HCT116 (cell line): ENCODE results near the gene MSANTD3. TPM values are rescaled to one million over a fixed set of nuclear protein-coding genes. Genes with fewer than 3 reads are reported as not detected.

Experiments used
- ATAC-seq: fragments of 200-7000 bp; cut with Tn5 transposase; 2 replicates; pipeline ENCODE4 v1.9.1; 2020; ENCODE audit warnings: mild to moderate bottlenecking, moderate library complexity
- BruUV-seq: library from RNA; stranded (reverse); fragments of 400-500 nt; replicated peaks from 2 replicates; lab custom pipeline; 2021; lab: Mats Ljungman, UMichigan
- CTCF ChIA-PET: fragments of 300-600 bp; sonication (Branson Sonifier 250); formaldehyde crosslinking; loops from one replicate; lab custom pipeline; 2021; ENCODE audit warnings: antibody characterized with exemption; lab: Charles Lee
- POLR2A ChIA-PET: fragments of 300-600, 350-600 bp; sonication (Branson Sonifier 250); formaldehyde crosslinking; loops from one replicate; lab custom pipeline; 2021; ENCODE audit warnings: antibody characterized with exemption; lab: Charles Lee
- RAD21 ChIA-PET, 2 experiments: fragments of 300-600 bp; sonication (Branson Sonifier 250); formaldehyde crosslinking; loops; one replicate each; lab custom pipeline; 2023; ENCODE audit warnings: low total read pairs in 2 of 2; ENCODE audit not compliant: uncharacterized antibody in 2 of 2, unreplicated experiment in 2 of 2, low non-redundant PET in 1 of 2; lab: Charles Lee
- DNase-seq: peaks from one replicate; pipeline ENCODE4 v3.0.0-alpha.2; 2010; ENCODE audit warnings: low read depth, low spot score
- H2AFZ ChIP-seq: fragments of 200-600 bp; shearing (Covaris generic), sonication (generic); 2 replicates; pipeline ENCODE4 v1.6.1; 2017; ENCODE audit warnings: low read depth, mixed run types, mixed read lengths, antibody characterized with exemption, low read length; ENCODE audit not compliant: poor library complexity, severe bottlenecking
- H3K27ac ChIP-seq: 2 replicates; pipeline ENCODE4 v1.5.1; 2012; ENCODE audit warnings: low read depth, low read length
- H3K27me3 ChIP-seq: fragments of 200-600 bp; sonication (generic); 2 replicates; pipeline ENCODE4 v1.6.1; 2016; ENCODE audit warnings: mixed run types, low read length, mixed read lengths; ENCODE audit not compliant: insufficient read depth
- H3K36me3 ChIP-seq, 2 experiments: fragments of 200-500 bp in 1 of 2; fragments of 200-600 bp in 1 of 2; sonication (Bioruptor generic) in 1 of 2; sonication (generic) in 1 of 2; 2 replicates each; pipeline versions ENCODE4 v1.5.1 to v1.6.1; 2014 to 2016; ENCODE audit warnings: low read length in 2 of 2, inconsistent platforms in 1 of 2, mixed read lengths in 1 of 2, mixed run types in 1 of 2; ENCODE audit not compliant: insufficient read depth in 2 of 2, control insufficient read depth in 1 of 2
- H3K4me1 ChIP-seq, 2 experiments: fragments of 200-600 bp in 1 of 2; sonication (generic) in 1 of 2; 2 replicates each; pipeline versions ENCODE4 v1.5.1 to v1.6.1; 2012 to 2017; ENCODE audit warnings: low read length in 2 of 2, inconsistent platforms in 1 of 2, mild to moderate bottlenecking in 1 of 2, mixed read lengths in 1 of 2, mixed run types in 1 of 2, moderate library complexity in 1 of 2; ENCODE audit not compliant: insufficient read depth in 2 of 2, control insufficient read depth in 1 of 2
- H3K4me2 ChIP-seq: fragments of 200-600 bp; sonication (generic); 2 replicates; pipeline ENCODE4 v1.6.1; 2017; ENCODE audit warnings: mixed run types, low read length, mixed read lengths
- H3K4me3 ChIP-seq, 2 experiments: fragments of 200-600 bp in 1 of 2; sonication (generic) in 1 of 2; replicated peaks in 1 of 2; 2 replicates each; pipeline ENCODE4 v1.5.1; 2011 to 2016; ENCODE audit warnings: low read length in 2 of 2, control low read depth in 1 of 2, low read depth in 1 of 2, mild to moderate bottlenecking in 1 of 2, mixed read lengths in 1 of 2, mixed run types in 1 of 2
- H3K79me2 ChIP-seq: fragments of 200-600 bp; sonication (generic); 2 replicates; pipeline ENCODE4 v1.6.1; 2017; ENCODE audit warnings: mild to moderate bottlenecking, mixed run types, low read length, moderate library complexity, mixed read lengths; ENCODE audit not compliant: insufficient read depth
- H3K9ac ChIP-seq: fragments of 200-600 bp; sonication (generic); 2 replicates; pipeline ENCODE4 v1.6.1; 2016; ENCODE audit warnings: low read length, mixed read lengths
- H3K9me2 ChIP-seq: fragments of 200-600 bp; sonication (generic), shearing (Covaris generic); 2 replicates; pipeline ENCODE4 v1.6.1; 2017; ENCODE audit warnings: mixed run types, mild to moderate bottlenecking, moderate library complexity; ENCODE audit not compliant: insufficient read depth
- H3K9me3 ChIP-seq, 2 experiments: fragments of 200-500 bp in 1 of 2; fragments of 200-600 bp in 1 of 2; sonication (Bioruptor generic) in 1 of 2; sonication (generic) in 1 of 2; 2 replicates each; pipeline ENCODE4 v1.6.1; 2014 to 2017; ENCODE audit warnings: low read length in 2 of 2, mixed read lengths in 2 of 2, inconsistent platforms in 1 of 2, low read depth in 1 of 2, mild to moderate bottlenecking in 1 of 2, mixed run types in 1 of 2, moderate library complexity in 1 of 2; ENCODE audit not compliant: control insufficient read depth in 1 of 2, insufficient read depth in 1 of 2
- H4K20me1 ChIP-seq: fragments of 200-600 bp; sonication (generic), shearing (Covaris generic); 2 replicates; pipeline ENCODE4 v1.6.1; 2017; ENCODE audit warnings: mixed run types, mild to moderate bottlenecking, moderate library complexity; ENCODE audit not compliant: insufficient read depth
- CEBPB ChIP-seq: IDR thresholded peaks from 2 replicates; pipeline ENCODE4 v1.6.1; 2012; ENCODE audit warnings: low read depth
- CTCF ChIP-seq, 3 experiments: fragments of 200-600 bp in 1 of 3; sonication (generic) in 1 of 3; IDR thresholded peaks in 2 of 3; conservative IDR thresholded peaks in 1 of 3; 2 replicates each; pipeline ENCODE4 v1.5.1; 2012 to 2017; ENCODE audit warnings: low read depth in 2 of 3, low read length in 2 of 3, antibody characterized with exemption in 1 of 3, borderline replicate concordance in 1 of 3, control low read depth in 1 of 3, mild to moderate bottlenecking in 1 of 3, mixed read lengths in 1 of 3, mixed run types in 1 of 3, moderate library complexity in 1 of 3; ENCODE audit not compliant: insufficient read depth in 1 of 3
- EZH2 ChIP-seq: fragments of 200-600 bp; sonication (generic); IDR thresholded peaks from 2 replicates; pipeline ENCODE4 v1.6.1; 2017; ENCODE audit warnings: antibody characterized with exemption, mixed run types
- EZH2phosphoT487 ChIP-seq: fragments of 200-600 bp; IDR thresholded peaks from 2 replicates; pipeline ENCODE4 v1.6.1; 2018; ENCODE audit warnings: antibody characterized with exemption, borderline replicate concordance
- JUND ChIP-seq: IDR thresholded peaks from 2 replicates; pipeline ENCODE4 v1.6.1; 2012
- MAX ChIP-seq: IDR thresholded peaks from 2 replicates; pipeline ENCODE4 v1.6.1; 2012
- POLR2A ChIP-seq: IDR thresholded peaks from 2 replicates; pipeline ENCODE4 v1.7.0; 2011; ENCODE audit warnings: borderline replicate concordance; ENCODE audit not compliant: insufficient read depth, insufficient read length; ENCODE audit errors: extremely low read depth
- POLR2AphosphoS5 ChIP-seq: IDR thresholded peaks from 2 replicates; pipeline ENCODE4 v1.6.1; 2011; ENCODE audit warnings: mild to moderate bottlenecking, low read depth, low read length, moderate library complexity
- SIN3A ChIP-seq: IDR thresholded peaks from 2 replicates; pipeline ENCODE4 v1.6.1; 2012; ENCODE audit warnings: low read depth
- SP1 ChIP-seq: IDR thresholded peaks from 2 replicates; pipeline ENCODE4 v1.6.1; 2012; ENCODE audit warnings: low read depth
- TCF7L2 ChIP-seq: IDR thresholded peaks from 2 replicates; pipeline ENCODE4 v1.7.0; 2011; ENCODE audit warnings: borderline replicate concordance, inconsistent platforms; ENCODE audit not compliant: insufficient read depth, insufficient read length; ENCODE audit errors: extremely low read depth
- YY1 ChIP-seq: IDR thresholded peaks from 2 replicates; pipeline ENCODE4 v1.6.1; 2011; ENCODE audit warnings: low read length, low read depth, moderate library complexity, mild to moderate bottlenecking; ENCODE audit not compliant: insufficient replicate concordance; ENCODE audit errors: extremely low read depth
- ZBTB33 ChIP-seq: IDR thresholded peaks from 2 replicates; pipeline ENCODE4 v1.6.1; 2011; ENCODE audit warnings: mild to moderate bottlenecking, low read length, moderate library complexity; ENCODE audit not compliant: insufficient replicate concordance; ENCODE audit errors: extremely low read depth
- ZNF274 ChIP-seq: fragments of 200-500 bp; sonication (Bioruptor generic); IDR thresholded peaks from 2 replicates; pipeline ENCODE4 v1.6.1; 2014; ENCODE audit warnings: mild to moderate bottlenecking, low read depth, low read length, inconsistent platforms
- intact Hi-C: fragments of 100-400 bp; cut with micrococcal nuclease; formaldehyde crosslinking; loops from 2 replicates; pipeline ENCODE4 v1.10.0; 2022
- total RNA-seq: library from RNA; stranded (reverse); gene quantifications from one replicate; pipeline ENCODE4 v1.2.1, GENCODE V29; 2021; ENCODE audit not compliant: unreplicated experiment

MSANTD3 gene
- total RNA-seq, 1 experiment from 2014 or later: 31.3 TPM

DNA sequence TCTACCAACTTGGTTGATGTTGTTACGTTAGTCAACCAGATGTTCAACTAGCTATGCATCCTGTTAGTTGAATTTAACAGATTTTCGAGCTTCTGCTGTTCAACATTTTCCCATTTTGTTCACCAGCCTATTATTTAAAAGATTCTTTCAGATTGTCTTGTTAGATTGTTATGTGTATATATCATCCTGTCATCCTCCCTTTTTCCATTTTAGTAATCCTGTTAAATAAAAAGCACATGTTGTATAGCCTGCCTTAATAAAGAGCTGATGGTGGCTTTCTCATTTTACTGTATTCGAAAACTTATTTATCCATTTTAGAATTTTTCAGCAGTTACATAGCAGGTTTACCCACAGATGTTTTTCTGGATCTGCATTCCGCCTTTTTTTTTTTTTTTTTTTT, 50.3 kb downstream of the MSANTD3 start (continued):
- no peak for TF ChIP-seq ZBTB33

GRCh38 chr9:100478192-100478591, 51.2 kb downstream of the MSANTD3 start:
- POLR2A ChIA-PET: no interaction called here
- RAD21 ChIA-PET: no interaction called here
- TF ChIP-seq POLR2AphosphoS5 (no peak), EZH2 (no peak), SP1 (no peak), JUND (no peak), TCF7L2 (no peak), CEBPB (no peak), EZH2phosphoT487 (no peak), CTCF (IDR thresholded peaks at IDR 0.05 in 2 of 3, conservative IDR thresholded peaks at IDR 0.05 in 1 of 3; ENCODE audit: borderline replicate concordance in 1 of 3, insufficient read depth in 1 of 3, low read depth in 2 of 3, low read length in 2 of 3) (no peak), ZNF274 (no peak), SIN3A (no peak), MAX (no peak), YY1 (no peak), POLR2A (no peak)

More at GRCh38 chr9:100478192-100478591, 51.2 kb downstream of the MSANTD3 start:
- Histone ChIP-seq H3K27me3 (no peaks in the 10 kb centered on the region), H3K4me3 (no peak overlapping the region), H4K20me1 (no peaks in the 10 kb centered on the region), H3K9me3 (no peaks in the 10 kb centered on the region), H3K36me3 (no peaks in the 10 kb centered on the region), H3K9ac (no peak overlapping the region), H3K79me2 (no peaks in the 10 kb centered on the region), H3K4me1 (peaks cover 0 to 7% of the 10 kb centered on the region in 2 experiments; a peak in 1 of 4 replicates), H2AFZ (no peak overlapping the region), H3K27ac (no peak overlapping the region), H3K9me2 (no peaks in the 10 kb centered on the region), H3K4me2 (no peak overlapping the region)
- CTCF ChIA-PET: no interaction called here
- intact Hi-C loops: no loop called here
- BruUV-seq: no TSS peak
- ATAC-seq (no peak), DNase-seq (no peak)
